Measurements from ENCODE around the gene USP12. TPM values are rescaled to one million over a fixed set of nuclear protein-coding genes. Genes with fewer than 3 reads are reported as not detected.

The USP12 gene
- total RNA-seq, 1 experiment from 2014 or later, result 26.1 TPM

DNA sequence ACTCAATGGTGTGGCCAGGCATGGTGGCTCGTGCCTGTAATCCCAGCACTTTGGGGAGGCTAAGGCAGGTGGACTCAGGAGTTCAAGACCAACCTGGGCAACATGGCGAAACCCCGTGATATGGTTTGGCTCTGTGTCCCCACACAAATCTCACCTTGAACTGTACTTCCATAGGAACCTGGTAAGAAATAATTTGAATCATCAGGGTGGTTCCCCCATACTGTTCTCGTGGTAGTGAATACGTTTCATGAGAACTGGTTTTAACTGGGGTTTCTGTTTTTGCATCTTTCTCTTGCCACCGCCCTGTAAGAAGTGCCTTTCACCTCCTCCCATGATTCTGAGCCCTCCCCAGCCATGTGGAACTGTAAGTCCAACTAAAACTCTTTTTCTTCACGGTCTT is 49.6 kb downstream of the USP12 start:
- TF ChIP-seq ZNF232 (CRISPR knock-in tag; IDR thresholded peaks at IDR 0.05) (no peak), ZNF121 (CRISPR knock-in tag; IDR thresholded peaks at IDR 0.05) (no peak), PRDM15 (CRISPR knock-in tag; IDR thresholded peaks at IDR 0.05) (no peak), MLX (CRISPR knock-in tag; IDR thresholded peaks at IDR 0.05) (no peak), JAZF1 (CRISPR knock-in tag; IDR thresholded peaks at IDR 0.05) (no peak), FOXJ3 (CRISPR knock-in tag; IDR thresholded peaks at IDR 0.05; ENCODE audit: borderline replicate concordance) (no peak), TEAD1 (CRISPR knock-in tag; IDR thresholded peaks at IDR 0.05) (no peak), ELF4 (CRISPR knock-in tag; IDR thresholded peaks at IDR 0.05; ENCODE audit: low read depth) (no peak), HMGA2 (CRISPR knock-in tag; IDR thresholded peaks at IDR 0.05) (no peak), TEAD4 (CRISPR knock-in tag; IDR thresholded peaks at IDR 0.05) (no peak), ZBTB43 (CRISPR knock-in tag; IDR thresholded peaks at IDR 0.05) (no peak)
- TF ChIP-seq, protein P1, sequence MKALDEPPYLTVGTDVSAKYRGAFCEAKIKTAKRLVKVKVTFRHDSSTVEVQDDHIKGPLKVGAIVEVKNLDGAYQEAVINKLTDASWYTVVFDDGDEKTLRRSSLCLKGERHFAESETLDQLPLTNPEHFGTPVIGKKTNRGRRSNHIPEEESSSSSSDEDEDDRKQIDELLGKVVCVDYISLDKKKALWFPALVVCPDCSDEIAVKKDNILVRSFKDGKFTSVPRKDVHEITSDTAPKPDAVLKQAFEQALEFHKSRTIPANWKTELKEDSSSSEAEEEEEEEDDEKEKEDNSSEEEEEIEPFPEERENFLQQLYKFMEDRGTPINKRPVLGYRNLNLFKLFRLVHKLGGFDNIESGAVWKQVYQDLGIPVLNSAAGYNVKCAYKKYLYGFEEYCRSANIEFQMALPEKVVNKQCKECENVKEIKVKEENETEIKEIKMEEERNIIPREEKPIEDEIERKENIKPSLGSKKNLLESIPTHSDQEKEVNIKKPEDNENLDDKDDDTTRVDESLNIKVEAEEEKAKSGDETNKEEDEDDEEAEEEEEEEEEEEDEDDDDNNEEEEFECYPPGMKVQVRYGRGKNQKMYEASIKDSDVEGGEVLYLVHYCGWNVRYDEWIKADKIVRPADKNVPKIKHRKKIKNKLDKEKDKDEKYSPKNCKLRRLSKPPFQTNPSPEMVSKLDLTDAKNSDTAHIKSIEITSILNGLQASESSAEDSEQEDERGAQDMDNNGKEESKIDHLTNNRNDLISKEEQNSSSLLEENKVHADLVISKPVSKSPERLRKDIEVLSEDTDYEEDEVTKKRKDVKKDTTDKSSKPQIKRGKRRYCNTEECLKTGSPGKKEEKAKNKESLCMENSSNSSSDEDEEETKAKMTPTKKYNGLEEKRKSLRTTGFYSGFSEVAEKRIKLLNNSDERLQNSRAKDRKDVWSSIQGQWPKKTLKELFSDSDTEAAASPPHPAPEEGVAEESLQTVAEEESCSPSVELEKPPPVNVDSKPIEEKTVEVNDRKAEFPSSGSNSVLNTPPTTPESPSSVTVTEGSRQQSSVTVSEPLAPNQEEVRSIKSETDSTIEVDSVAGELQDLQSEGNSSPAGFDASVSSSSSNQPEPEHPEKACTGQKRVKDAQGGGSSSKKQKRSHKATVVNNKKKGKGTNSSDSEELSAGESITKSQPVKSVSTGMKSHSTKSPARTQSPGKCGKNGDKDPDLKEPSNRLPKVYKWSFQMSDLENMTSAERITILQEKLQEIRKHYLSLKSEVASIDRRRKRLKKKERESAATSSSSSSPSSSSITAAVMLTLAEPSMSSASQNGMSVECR (CRISPR knock-in tag; IDR thresholded peaks at IDR 0.05; ENCODE audit: borderline replicate concordance), result no peak
- TF ChIP-seq, protein P2, sequence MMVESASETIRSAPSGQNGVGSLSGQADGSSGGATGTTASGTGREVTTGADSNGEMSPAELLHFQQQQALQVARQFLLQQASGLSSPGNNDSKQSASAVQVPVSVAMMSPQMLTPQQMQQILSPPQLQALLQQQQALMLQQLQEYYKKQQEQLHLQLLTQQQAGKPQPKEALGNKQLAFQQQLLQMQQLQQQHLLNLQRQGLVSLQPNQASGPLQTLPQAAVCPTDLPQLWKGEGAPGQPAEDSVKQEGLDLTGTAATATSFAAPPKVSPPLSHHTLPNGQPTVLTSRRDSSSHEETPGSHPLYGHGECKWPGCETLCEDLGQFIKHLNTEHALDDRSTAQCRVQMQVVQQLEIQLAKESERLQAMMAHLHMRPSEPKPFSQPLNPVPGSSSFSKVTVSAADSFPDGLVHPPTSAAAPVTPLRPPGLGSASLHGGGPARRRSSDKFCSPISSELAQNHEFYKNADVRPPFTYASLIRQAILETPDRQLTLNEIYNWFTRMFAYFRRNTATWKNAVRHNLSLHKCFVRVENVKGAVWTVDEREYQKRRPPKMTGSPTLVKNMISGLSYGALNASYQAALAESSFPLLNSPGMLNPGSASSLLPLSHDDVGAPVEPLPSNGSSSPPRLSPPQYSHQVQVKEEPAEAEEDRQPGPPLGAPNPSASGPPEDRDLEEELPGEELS (CRISPR knock-in tag; IDR thresholded peaks at IDR 0.05), result no peak
- TF ChIP-seq, protein P3, sequence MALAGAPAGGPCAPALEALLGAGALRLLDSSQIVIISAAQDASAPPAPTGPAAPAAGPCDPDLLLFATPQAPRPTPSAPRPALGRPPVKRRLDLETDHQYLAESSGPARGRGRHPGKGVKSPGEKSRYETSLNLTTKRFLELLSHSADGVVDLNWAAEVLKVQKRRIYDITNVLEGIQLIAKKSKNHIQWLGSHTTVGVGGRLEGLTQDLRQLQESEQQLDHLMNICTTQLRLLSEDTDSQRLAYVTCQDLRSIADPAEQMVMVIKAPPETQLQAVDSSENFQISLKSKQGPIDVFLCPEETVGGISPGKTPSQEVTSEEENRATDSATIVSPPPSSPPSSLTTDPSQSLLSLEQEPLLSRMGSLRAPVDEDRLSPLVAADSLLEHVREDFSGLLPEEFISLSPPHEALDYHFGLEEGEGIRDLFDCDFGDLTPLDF (CRISPR knock-in tag; IDR thresholded peaks at IDR 0.05), result no peak
- peaks cover 60% of the 10 kb centered on the region for H3K4me1 Mint-ChIP-seq
- POLR2A ChIA-PET, result no interaction called here
- H3K27ac Mint-ChIP-seq, result no peak overlapping the region
- ATAC-seq, result no peak
- H3K4me3 Mint-ChIP-seq, result no peak overlapping the region
- peaks cover 32% of the 10 kb centered on the region for H3K9me3 Mint-ChIP-seq
- CTCF ChIA-PET, result interaction anchor here (1.5 kb wide), 1 partner anchor 217 kb away, joined by 3 read pairs; no protein-coding TSS in a partner anchor
- no peak for DNase-seq (ENCODE audit: low spot score)
- H3K36me3 Mint-ChIP-seq, result peaks cover 36% of the 10 kb centered on the region
- no peaks in the 10 kb centered on the region; the same call in 1 of the 2 replicates for H3K27me3 Mint-ChIP-seq (ENCODE audit: low read depth)
